Neuronal stem cell (in vitro differentiated cells): ENCODE results near the gene SV2B.
A peak's percentile ranks its signal among the peaks of the same experiment; 100 is the strongest.

Experiments used
- DNase-seq: peaks from one replicate; pipeline ENCODE4 v3.0.0-alpha.2; 2013; ENCODE audit warnings: low spot score
- H2AFZ ChIP-seq: one replicate; pipeline ENCODE4 v1.6.1; 2013; ENCODE audit warnings: mild to moderate bottlenecking, low read length, inconsistent platforms
- H2AK5ac ChIP-seq: 2 replicates; pipeline ENCODE4 v1.6.1; 2013; ENCODE audit warnings: low read depth, mild to moderate bottlenecking, inconsistent platforms, low read length, moderate library complexity, mixed read lengths
- H2BK120ac ChIP-seq: 2 replicates; pipeline ENCODE4 v1.6.1; 2013; ENCODE audit warnings: low read depth, mild to moderate bottlenecking, inconsistent platforms, low read length, moderate library complexity, mixed read lengths
- H2BK12ac ChIP-seq: one replicate; pipeline ENCODE4 v1.6.1; 2013; ENCODE audit warnings: low read length, inconsistent platforms
- H2BK15ac ChIP-seq: 2 replicates; pipeline ENCODE4 v1.6.1; 2013; ENCODE audit warnings: mild to moderate bottlenecking, low read length, inconsistent platforms, mixed read lengths
- H2BK5ac ChIP-seq: one replicate; pipeline ENCODE4 v1.6.1; 2013; ENCODE audit warnings: inconsistent platforms, mild to moderate bottlenecking, low read length, moderate library complexity
- H3K14ac ChIP-seq: one replicate; pipeline ENCODE4 v1.6.1; 2013; ENCODE audit warnings: low read length, inconsistent platforms
- H3K18ac ChIP-seq: 2 replicates; pipeline ENCODE4 v1.6.1; 2013; ENCODE audit warnings: low read length, inconsistent platforms
- H3K23ac ChIP-seq: 2 replicates; pipeline ENCODE4 v1.6.1; 2013; ENCODE audit warnings: low read depth, mild to moderate bottlenecking, mixed read lengths, low read length, inconsistent platforms; ENCODE audit not compliant: poor library complexity
- H3K27ac ChIP-seq: replicated peaks from 3 replicates; pipeline ENCODE4 v1.5.1; 2013; ENCODE audit warnings: low read length, inconsistent platforms
- H3K27me3 ChIP-seq, 3 experiments: 2 replicates each; pipeline ENCODE4 v1.6.1; 2013; ENCODE audit warnings: low read length in 3 of 3, mild to moderate bottlenecking in 2 of 3, inconsistent platforms in 1 of 3, low read depth in 1 of 3, mixed read lengths in 1 of 3, moderate library complexity in 1 of 3; ENCODE audit not compliant: control insufficient read depth in 3 of 3, insufficient read depth in 3 of 3
- H3K36me3 ChIP-seq, 2 donors: replicated peaks in 1 of 2; 2 replicates each; pipeline ENCODE4 v1.6.1; 2013; ENCODE audit warnings: low read length in 2 of 2; ENCODE audit not compliant: control insufficient read depth in 2 of 2, insufficient read depth in 2 of 2
- H3K4ac ChIP-seq: 2 replicates; pipeline ENCODE4 v1.6.1; 2013; ENCODE audit warnings: inconsistent platforms, mild to moderate bottlenecking, low read length, moderate library complexity
- H3K4me1 ChIP-seq, 2 donors: 1 replicate in 1 of 2; 2 replicates in 1 of 2; pipeline ENCODE4 v1.6.1; 2013; ENCODE audit warnings: low read length in 2 of 2, low read depth in 1 of 2; ENCODE audit not compliant: control insufficient read depth in 2 of 2, insufficient read depth in 1 of 2
- H3K4me2 ChIP-seq: one replicate; pipeline ENCODE4 v1.6.1; 2013; ENCODE audit warnings: mild to moderate bottlenecking, low read length, inconsistent platforms; ENCODE audit not compliant: insufficient read depth, poor library complexity, severe bottlenecking
- H3K4me3 ChIP-seq, 2 donors: 2 replicates each; pipeline ENCODE4 v1.5.1; 2013; ENCODE audit warnings: low read length in 2 of 2, mild to moderate bottlenecking in 2 of 2, inconsistent platforms in 1 of 2, moderate library complexity in 1 of 2
- H3K79me1 ChIP-seq: one replicate; pipeline ENCODE4 v1.6.1; 2013; ENCODE audit warnings: low read depth, mild to moderate bottlenecking, inconsistent platforms, low read length, moderate library complexity
- H3K9ac ChIP-seq: one replicate; pipeline ENCODE4 v1.6.1; 2013; ENCODE audit warnings: mild to moderate bottlenecking, low read depth, low read length, inconsistent platforms; ENCODE audit not compliant: poor library complexity
- H3K9me3 ChIP-seq, 2 donors: replicated peaks in 1 of 2; 2 replicates each; pipeline versions ENCODE3 to v1.6.1; 2013; ENCODE audit warnings: low read length in 2 of 2, mild to moderate bottlenecking in 2 of 2, inconsistent platforms in 1 of 2, low read depth in 1 of 2, mixed read lengths in 1 of 2, moderate library complexity in 1 of 2; ENCODE audit not compliant: control insufficient read depth in 2 of 2, insufficient read depth in 1 of 2
- H4K8ac ChIP-seq: one replicate; pipeline ENCODE4 v1.6.1; 2013; ENCODE audit warnings: low read depth, mild to moderate bottlenecking, inconsistent platforms, low read length, moderate library complexity
- H4K91ac ChIP-seq: one replicate; pipeline ENCODE4 v1.6.1; 2013; ENCODE audit warnings: low read length, low read depth, mild to moderate bottlenecking, inconsistent platforms; ENCODE audit not compliant: poor library complexity
- WGBS, 2 donors: extraction: QIAGEN DNeasy Blood & Tissue Kit; methylation state at CpG; one replicate each; pipeline ENCODE4 v1.1.7; 2013; ENCODE audit warnings: missing lambda C conversion rate in 2 of 2, mixed read lengths in 1 of 2; ENCODE audit not compliant: insufficient read length in 2 of 2, insufficient replicate concordance in 1 of 2; ENCODE audit errors: extremely low coverage in 2 of 2; 5-methylcytosine and 5-hydroxymethylcytosine counted together

The SV2B gene

DNA sequence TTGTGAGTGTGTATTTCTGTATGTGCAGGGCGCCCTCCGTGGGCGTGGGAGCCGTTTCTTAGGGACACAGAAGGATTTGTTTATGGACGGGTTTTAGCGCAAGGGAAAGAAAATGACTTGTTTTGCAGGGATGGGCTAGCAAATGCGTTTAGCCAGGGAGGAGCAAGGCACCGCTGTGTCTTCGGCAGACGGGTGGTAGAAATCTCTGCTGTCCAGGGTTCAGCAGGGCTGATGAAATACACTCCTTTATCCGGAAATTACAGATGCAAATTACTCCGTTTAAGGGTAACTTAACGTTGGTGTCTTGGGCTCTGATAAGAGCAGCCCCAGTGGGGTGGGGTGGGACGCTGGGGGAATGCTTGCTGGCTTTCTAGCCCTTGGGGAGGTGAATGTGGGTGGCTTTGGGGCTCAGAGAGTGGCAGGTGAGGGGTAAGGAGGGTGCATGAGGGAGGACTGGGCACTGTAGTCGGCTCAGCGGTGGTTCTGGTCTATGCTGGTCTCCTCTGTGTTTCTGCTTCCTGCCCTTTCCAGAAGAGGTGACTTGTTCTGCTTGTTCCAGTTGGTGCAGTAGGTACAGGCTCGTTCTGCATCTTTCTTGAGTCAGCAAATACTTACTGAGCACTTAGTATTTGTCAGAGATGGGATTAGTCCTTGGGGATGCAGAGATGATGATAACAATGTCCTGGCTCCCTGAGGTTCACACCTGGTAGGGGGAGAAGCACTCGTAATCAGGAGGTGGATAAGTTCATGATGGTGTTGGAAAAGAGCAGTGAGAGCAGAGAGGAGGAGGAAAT lies 954 bp downstream of the SV2B start:
- H3K4me3 ChIP-seq: no peak overlapping the region
- no peak overlapping the region for H2AK5ac ChIP-seq
- H4K8ac ChIP-seq: no peak overlapping the region
- DNase-seq: no peak
- H3K79me1 ChIP-seq: no peaks in the 10 kb centered on the region
- peak overlapping the region; percentile 75 for H2AFZ ChIP-seq
- peak overlapping the region; percentile 5 for H3K23ac ChIP-seq
- H3K14ac ChIP-seq: no peak overlapping the region
- no CpG with 5 or more reads among the region's 18 CpGs for WGBS, 2 donors
- no peak overlapping the region for H2BK15ac ChIP-seq
- H3K4me2 ChIP-seq: peak overlapping the region; percentile 97
- peaks cover 4 to 69% (median 40%) of the 10 kb centered on the region in 3 experiments for H3K27me3 ChIP-seq
- no peak overlapping the region for H3K4ac ChIP-seq
- H2BK120ac ChIP-seq: no peak overlapping the region
- H2BK12ac ChIP-seq: no peak overlapping the region
- H3K27ac ChIP-seq: no peak overlapping the region
- peaks cover 0 to 2% of the 10 kb centered on the region in 2 donors for H3K9me3 ChIP-seq
- H3K18ac ChIP-seq: no peak overlapping the region
- no peak overlapping the region for H4K91ac ChIP-seq
- H2BK5ac ChIP-seq: no peak overlapping the region
- peaks cover 3 to 5% of the 10 kb centered on the region in 2 donors for H3K4me1 ChIP-seq
- no peak overlapping the region for H3K9ac ChIP-seq
- H3K36me3 ChIP-seq: no peaks in the 10 kb centered on the region

DNA sequence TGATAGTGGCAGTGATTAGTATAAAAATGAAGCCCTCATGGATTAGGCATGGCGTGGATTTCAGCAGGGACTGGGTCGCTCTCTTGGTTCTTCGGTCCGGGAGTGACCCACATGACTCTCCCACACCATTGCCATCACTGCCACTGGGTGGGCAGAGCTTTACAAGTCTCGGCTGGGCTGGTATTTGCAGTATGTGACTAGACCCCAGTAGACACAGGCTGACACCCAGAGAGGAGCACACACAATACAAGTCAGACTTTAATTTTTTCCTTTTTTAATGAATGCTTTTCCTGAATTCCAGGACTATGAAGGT lies 1.5 kb downstream of the SV2B start:
- H2AFZ ChIP-seq: no peak overlapping the region
- no CpG with 5 or more reads among the region's 5 CpGs for WGBS, 2 donors
- H3K14ac ChIP-seq: no peak overlapping the region

GRCh38 chr15:91102546-91103330 lies 2.7 kb downstream of the SV2B start:
- whole genome bisulfite sequencing, 2 donors: no CpG with 5 or more reads among the region's 6 CpGs
- Histone ChIP-seq H3K79me1 (no peaks in the 10 kb centered on the region), H2BK15ac (no peak overlapping the region), H3K4me3 (no peak overlapping the region), H3K23ac (no peak overlapping the region), H3K9ac (no peak overlapping the region), H3K14ac (no peak overlapping the region), H2BK12ac (no peak overlapping the region), H2AK5ac (no peak overlapping the region), H3K4ac (no peak overlapping the region), H4K91ac (no peak overlapping the region), H3K27me3 (peaks cover 4 to 62% (median 40%) of the 10 kb centered on the region in 3 experiments), H3K4me1 (peaks cover 3 to 5% of the 10 kb centered on the region in 2 donors), H3K27ac (no peak overlapping the region), H3K36me3 (no peaks in the 10 kb centered on the region), H2AFZ (no peak overlapping the region), H4K8ac (no peak overlapping the region), H2BK5ac (no peak overlapping the region), H3K18ac (no peak overlapping the region), H3K4me2 (no peak overlapping the region), H2BK120ac (no peak overlapping the region), H3K9me3 (peaks cover 0 to 2% of the 10 kb centered on the region in 2 donors)
- DNase-seq: no peak

More for the DNA sequence above, 1.5 kb downstream of the SV2B start:
- no peak overlapping the region for H3K4me2 ChIP-seq
- H3K27me3 ChIP-seq: peaks cover 4 to 69% (median 40%) of the 10 kb centered on the region in 3 experiments
- no peak overlapping the region for H3K27ac ChIP-seq
- no peak overlapping the region for H2BK120ac ChIP-seq
- peaks cover 3 to 5% of the 10 kb centered on the region in 2 donors for H3K4me1 ChIP-seq
- H3K4me3 ChIP-seq: no peak overlapping the region
- no peak for DNase-seq
- H3K9ac ChIP-seq: no peak overlapping the region
- no peak overlapping the region for H3K4ac ChIP-seq
- no peak overlapping the region for H4K91ac ChIP-seq
- H3K79me1 ChIP-seq: no peaks in the 10 kb centered on the region
- no peak overlapping the region for H2BK5ac ChIP-seq
- H3K23ac ChIP-seq: peak overlapping the region; percentile 5
- H2BK15ac ChIP-seq: no peak overlapping the region
- no peak overlapping the region for H3K18ac ChIP-seq
- no peak overlapping the region for H4K8ac ChIP-seq
- no peak overlapping the region for H2AK5ac ChIP-seq
- no peaks in the 10 kb centered on the region for H3K36me3 ChIP-seq
- H3K9me3 ChIP-seq: peaks cover 0 to 2% of the 10 kb centered on the region in 2 donors
- no peak overlapping the region for H2BK12ac ChIP-seq

- H3K27me3 ChIP-seq: peaks cover 4 to 48% (median 30%) of the 10 kb centered on the region in 3 experiments
- no peak for DNase-seq
Observed at GRCh38 chr15:91104111-91104510, 4.1 kb downstream of the SV2B start.

More at GRCh38 chr15:91104111-91104510, 4.1 kb downstream of the SV2B start:
- Histone ChIP-seq H2BK120ac (no peak overlapping the region), H3K14ac (no peak overlapping the region), H3K9ac (no peak overlapping the region), H2AK5ac (no peak overlapping the region), H3K36me3 (no peaks in the 10 kb centered on the region), H4K8ac (no peak overlapping the region), H3K4me3 (no peak overlapping the region), H3K18ac (no peak overlapping the region), H2BK15ac (no peak overlapping the region), H3K4ac (no peak overlapping the region), H3K4me2 (no peak overlapping the region), H3K23ac (no peak overlapping the region), H3K79me1 (no peaks in the 10 kb centered on the region), H2BK12ac (no peak overlapping the region), H2AFZ (no peak overlapping the region), H2BK5ac (no peak overlapping the region), H3K9me3 (peaks cover 0 to 2% of the 10 kb centered on the region in 2 donors), H3K4me1 (peaks cover 3 to 5% of the 10 kb centered on the region in 2 donors), H3K27ac (no peak overlapping the region), H4K91ac (no peak overlapping the region)
- WGBS, 2 donors: no CpG with 5 or more reads among the region's 1 CpG
